HepG2 (cell line): ENCODE data around the gene ADCY9. TPM values are rescaled to one million over a fixed set of nuclear protein-coding genes. Genes with fewer than 3 reads are reported as not detected.

Source experiments
- ATAC-seq: fragments of 200-7000 bp; cut with Tn5 transposase; 3 replicates; pipeline ENCODE4 v1.9.1; 2020; ENCODE audit warnings: mild to moderate bottlenecking, moderate library complexity
- BruUV-seq: library from RNA; stranded (reverse); fragments of 400-500 nt; replicated peaks from 2 replicates; lab custom pipeline; 2021; lab: Mats Ljungman, UMichigan
- CTCF ChIA-PET: fragments of 300-600 bp; formaldehyde crosslinking; extraction: SDS; loops from one replicate; lab custom pipeline; 2021; ENCODE audit warnings: low total read pairs, inconsistent platforms, low intra/inter-chr PET ratio; lab: Yijun Ruan, JAX
- POLR2A ChIA-PET: fragments of 350-600 bp; sonication (Branson Sonifier 250); formaldehyde crosslinking; loops from one replicate; lab custom pipeline; 2020; ENCODE audit warnings: antibody characterized with exemption, inconsistent platforms; lab: Yijun Ruan, JAX
- DNase-seq: peaks from one replicate; pipeline ENCODE4 v3.0.0-alpha.2; 2015; ENCODE audit warnings: low spot score
- FAIRE-seq: peaks from 3 replicates; lab custom pipeline; 2011; peaks lifted over from hg19 to GRCh38; lab: Jason Lieb, UNC
- H2AFZ ChIP-seq: one replicate; pipeline ENCODE4 v1.6.1; 2011; ENCODE audit warnings: low read length, inconsistent platforms
- H3K27ac ChIP-seq: fragments of 300-600 bp; 3 replicates; pipeline ENCODE4 v1.8.0; 2011; ENCODE audit warnings: mixed run types, mild to moderate bottlenecking, mixed read lengths, low read length, inconsistent platforms; ENCODE audit not compliant: insufficient read depth; ENCODE audit errors: extremely low read length
- H3K27me3 ChIP-seq, 2 experiments: fragments of 200-600 bp in 1 of 2; 2 replicates in 1 of 2; 3 replicates in 1 of 2; pipeline versions ENCODE4 v1.6.0 to v1.8.0; 2011; ENCODE audit warnings: low read length in 2 of 2, mild to moderate bottlenecking in 2 of 2, moderate library complexity in 2 of 2, inconsistent platforms in 1 of 2; ENCODE audit not compliant: insufficient read depth in 2 of 2, control insufficient read depth in 1 of 2
- H3K36me3 ChIP-seq, 2 experiments: fragments of 200-600 bp in 1 of 2; replicated peaks in 1 of 2; 2 replicates in 1 of 2; 3 replicates in 1 of 2; pipeline versions ENCODE4 v1.5.1 to v1.8.0; 2011; ENCODE audit warnings: low read length in 2 of 2, inconsistent platforms in 1 of 2; ENCODE audit not compliant: insufficient read depth in 2 of 2, control insufficient read depth in 1 of 2
- H3K4me1 ChIP-seq: 2 replicates; pipeline ENCODE4 v1.5.1; 2012; ENCODE audit warnings: low read length, inconsistent platforms; ENCODE audit not compliant: insufficient read depth
- H3K4me2 ChIP-seq: 2 replicates; pipeline ENCODE4 v1.6.0; 2011; ENCODE audit warnings: low read depth, low read length, inconsistent platforms
- H3K4me3 ChIP-seq, 3 experiments: fragments of 200-600 bp in 1 of 3; sonication (generic), shearing (Covaris generic) in 1 of 3; replicated peaks in 1 of 3; 2 replicates each; pipeline ENCODE4 v1.5.1; 2011 to 2016; ENCODE audit warnings: low read length in 3 of 3, inconsistent platforms in 2 of 3, low read depth in 2 of 3, mild to moderate bottlenecking in 2 of 3, control low read depth in 1 of 3, mixed read lengths in 1 of 3; ENCODE audit not compliant: insufficient read depth in 1 of 3
- H3K79me2 ChIP-seq: one replicate; pipeline ENCODE4 v1.6.1; 2011; ENCODE audit warnings: low read length, inconsistent platforms; ENCODE audit not compliant: insufficient read depth
- H3K9ac ChIP-seq: 2 replicates; pipeline ENCODE4 v1.6.0; 2011; ENCODE audit warnings: mild to moderate bottlenecking, low read depth, low read length, inconsistent platforms; ENCODE audit not compliant: insufficient read depth
- H3K9me3 ChIP-seq: 2 replicates; pipeline ENCODE4 v1.5.1; 2012; ENCODE audit warnings: mild to moderate bottlenecking, low read length
- H4K20me1 ChIP-seq: 2 replicates; pipeline ENCODE4 v1.6.0; 2011; ENCODE audit warnings: inconsistent platforms, mild to moderate bottlenecking, low read length, moderate library complexity; ENCODE audit not compliant: insufficient read depth
- MYNN ChIP-seq: sonication (generic); formaldehyde crosslinking; IDR thresholded peaks from 2 replicates; pipeline ENCODE4 v1.4.0; 2020; ENCODE audit warnings: mild to moderate bottlenecking, low read depth, missing genetic modification reagents
- REXO4 ChIP-seq: sonication (generic); formaldehyde crosslinking; IDR thresholded peaks from 2 replicates; pipeline ENCODE4 v1.8.0; 2022; ENCODE audit warnings: missing genetic modification reagents, mild to moderate bottlenecking, borderline replicate concordance
- SP4 ChIP-seq: sonication (generic); formaldehyde crosslinking; IDR thresholded peaks from 2 replicates; pipeline ENCODE4 v1.8.1; 2023; ENCODE audit warnings: mild to moderate bottlenecking, missing genetic modification reagents
- ZBTB37 ChIP-seq: sonication (generic); formaldehyde crosslinking; IDR thresholded peaks from 2 replicates; pipeline ENCODE4 v1.4.0; 2020; ENCODE audit warnings: mild to moderate bottlenecking, missing genetic modification reagents
- ZKSCAN1 ChIP-seq: fragments of 150-350 bp; IDR thresholded peaks from 2 replicates; pipeline ENCODE4 v1.6.1; 2014; ENCODE audit warnings: low read length
- ZNF142 ChIP-seq: sonication (generic); formaldehyde crosslinking; IDR thresholded peaks from 2 replicates; pipeline ENCODE4 v1.4.0; 2020; ENCODE audit warnings: missing genetic modification reagents
- ZNF546 ChIP-seq: sonication (generic); formaldehyde crosslinking; conservative IDR thresholded peaks from 2 replicates; pipeline ENCODE4 v1.8.1; 2023; ENCODE audit warnings: mild to moderate bottlenecking, missing genetic modification reagents
- WGBS: methylation state at CpG from one replicate; pipeline ENCODE4 v1.1.6; 2017; ENCODE audit warnings: low lambda C conversion rate; 5-methylcytosine and 5-hydroxymethylcytosine counted together
- in situ Hi-C: cut with HindIII; loops from 2 replicates; pipeline ENCODE4 v1.10.0; 2017; ENCODE audit warnings: low pct_unique_long_range_greater_than_20kb; ENCODE audit not compliant: extremely low pct_ligation_motif_present
- intact Hi-C: fragments of 100-400 bp; cut with micrococcal nuclease; formaldehyde crosslinking; loops from one replicate; pipeline ENCODE4 v1.10.0; 2022; ENCODE audit not compliant: unreplicated experiment
- polyA plus RNA-seq, 8 experiments: library from polyadenylated mRNA; depleted of rRNA in 3 of 8; stranded (reverse) in 7 of 8; unstranded in 1 of 8; fragments of >200 nt; fragmentation: Illumina TruSeq in 4 of 8; extraction: Trizol in 4 of 8; gene quantifications; 2 replicates each; pipeline versions ENCODE4 v1.2.1 to v1.2.3, GENCODE V29; 2011 to 2016; ENCODE audit warnings: low read depth in 4 of 8, missing spikeins in 1 of 8, mixed read lengths in 1 of 8; ENCODE audit not compliant: insufficient read depth in 1 of 8
- total RNA-seq, 5 experiments: library from RNA; depleted of rRNA; stranded (reverse); fragments of >200 nt; fragmentation: Illumina TruSeq; extraction: Trizol; gene quantifications; 2 replicates each; pipeline ENCODE4 v1.2.3, GENCODE V29; 2016; ENCODE audit warnings: low read depth in 1 of 5

ADCY9 gene
- total and polyA plus RNA-seq, 2 of the 13 experiments (the other 11 are each of a cell fraction or from before 2014, with no cell fraction given): 11.2 to 13.9 TPM

- ATAC-seq: no peak
- in situ Hi-C loops (no loop called here), intact Hi-C loops (no loop called here)
- TF ChIP-seq ZNF142 (CRISPR knock-in tag): no peak
- no peak for TF ChIP-seq ZBTB37 (CRISPR knock-in tag)
- TF ChIP-seq MYNN (CRISPR knock-in tag): no peak
- no peak for TF ChIP-seq ZNF546
- TF ChIP-seq SP4 (CRISPR knock-in tag): no peak
- no peak for TF ChIP-seq ZKSCAN1
- no peak for TF ChIP-seq REXO4 (CRISPR knock-in tag)
- BruUV-seq: no TSS peak
- Histone ChIP-seq H3K4me3 (no peak overlapping the region), H3K36me3 (no peaks in the 10 kb centered on the region), H3K27ac (no peak overlapping the region), H3K79me2 (no peaks in the 10 kb centered on the region), H4K20me1 (no peaks in the 10 kb centered on the region), H3K9me3 (peaks cover 11% of the 10 kb centered on the region; the same call in 1 of the 2 replicates), H3K27me3 (peaks cover 1 to 16% of the 10 kb centered on the region in 2 experiments; a peak in 2 of 5 replicates), H2AFZ (no peak overlapping the region), H3K4me2 (no peak overlapping the region), H3K4me1 (no peaks in the 10 kb centered on the region), H3K9ac (no peak overlapping the region)
- 69% methylated on average over 2 of the region's 17 CpGs for WGBS
- ChIA-PET POLR2A (no interaction called here), CTCF (no interaction called here)
- no peak for FAIRE-seq
- no peak for DNase-seq
Measured at GRCh38 chr16:3915426-3916260, 200.6 kb downstream of the ADCY9 start.
